Sigmoid colon (tissue), 7 donors: ENCODE measurements around the gene AVPR2. TPM values are rescaled to one million over a fixed set of nuclear protein-coding genes. Genes with fewer than 3 reads are reported as not detected.

Experiments used
- DNase-seq: peaks from one replicate; pipeline ENCODE4 v3.0.0-alpha.2; 2019
- H3K27ac ChIP-seq, 4 donors: fragments of 200-600 bp; sonication (generic); one replicate each; pipeline ENCODE4 v1.5.1; 2016 to 2019; ENCODE audit warnings: mild to moderate bottlenecking in 1 of 4
- H3K27me3 ChIP-seq, 3 donors: fragments of 200-600 bp; sonication (generic); one replicate each; pipeline ENCODE4 v1.5.1; 2019; ENCODE audit warnings: mild to moderate bottlenecking in 1 of 3
- H3K36me3 ChIP-seq, 4 donors: fragments of 200-600 bp; sonication (generic); one replicate each; pipeline ENCODE4 v1.5.1; 2016 to 2019
- H3K4me1 ChIP-seq, 4 donors: fragments of 200-600 bp; sonication (generic); one replicate each; pipeline ENCODE4 v1.5.1; 2017 to 2019
- H3K4me3 ChIP-seq, 4 donors: fragments of 200-600 bp; sonication (generic); one replicate each; pipeline ENCODE4 v1.5.1; 2017 to 2019; ENCODE audit warnings: mild to moderate bottlenecking in 2 of 4, moderate library complexity in 1 of 4
- H3K9me3 ChIP-seq, 4 donors: fragments of 200-600 bp in 3 of 4; sonication (generic) in 3 of 4; one replicate each; pipeline versions ENCODE4 v1.5.1 to v1.6.1; 2013 to 2019
- CTCF ChIP-seq, 4 experiments: fragments of 450-650 bp in 3 of 4; fragments of 200-600 bp in 1 of 4; IDR thresholded peaks; one replicate each; pipeline ENCODE4 v1.5.1; 2016 to 2019; ENCODE audit warnings: antibody characterized with exemption in 4 of 4, mild to moderate bottlenecking in 3 of 4, moderate library complexity in 2 of 4
- EP300 ChIP-seq, 4 donors: sonication (generic); formaldehyde crosslinking; IDR thresholded peaks; one replicate each; pipeline ENCODE4 v1.6.1; 2017; ENCODE audit warnings: antibody characterized with exemption in 4 of 4
- POLR2A ChIP-seq, 2 donors: fragments of 450-650 bp; IDR thresholded peaks; one replicate each; pipeline ENCODE4 v1.6.1; 2016; ENCODE audit warnings: antibody characterized with exemption in 2 of 2, mild to moderate bottlenecking in 2 of 2, moderate library complexity in 2 of 2
- POLR2AphosphoS5 ChIP-seq, 4 donors: sonication (generic); formaldehyde crosslinking; IDR thresholded peaks; one replicate each; pipeline ENCODE4 v1.6.1; 2017; ENCODE audit warnings: antibody characterized with exemption in 4 of 4
- WGBS, 2 donors: extraction: QIAGEN DNeasy Blood & Tissue Kit; methylation state at CpG; one replicate each; pipeline ENCODE4 v1.1.7; 2013; 5-methylcytosine and 5-hydroxymethylcytosine counted together
- intact Hi-C: fragments of 100-400 bp; cut with DNase I; formaldehyde crosslinking; loops from one replicate; pipeline ENCODE4 v1.15.1; 2023
- polyA plus RNA-seq, 3 donors: library from polyadenylated mRNA; stranded (reverse); fragments of 200-250 nt; gene quantifications; one replicate each; pipeline ENCODE4 v1.2.3, GENCODE V29; 2013
- total RNA-seq, 4 donors: library from RNA; depleted of rRNA; stranded (reverse); fragments of >200 nt; gene quantifications; one replicate each; pipeline ENCODE4 v1.1.0, GENCODE V29; 2016
- donor health status: healthy with polysubstance abuse.
- donor health status: Bipolar disorder and iron deficiency.
- donor health status: healthy.

AVPR2 gene
- total and polyA plus RNA-seq, 7 donors: 1.1 to 2.2 (median 1.1) TPM; not detected in 2

GRCh38 chrX:153913211-153913610, 8.7 kb downstream of the AVPR2 start:
- H3K27ac ChIP-seq: no peak overlapping the region
- no peaks in the 10 kb centered on the region for H3K4me1 ChIP-seq
- 78 to 86% methylated on average over 17 of the region's 17 CpGs for WGBS, 2 donors
- no peak for TF ChIP-seq POLR2A (IDR thresholded peaks at IDR 0.05)
- TF ChIP-seq CTCF (IDR thresholded peaks at IDR 0.05): no peak
- no peak for DNase-seq
- H3K27me3 ChIP-seq: peaks cover 0 to 2% (median 0%) of the 10 kb centered on the region in 3 donors
- no peak overlapping the region for H3K4me3 ChIP-seq
- no peaks in the 10 kb centered on the region for H3K9me3 ChIP-seq
- intact Hi-C loops: no loop called here
- H3K36me3 ChIP-seq: no peaks in the 10 kb centered on the region

GRCh38 chrX:153913701-153914100, 9.2 kb downstream of the AVPR2 start:
- TF ChIP-seq CTCF (IDR thresholded peaks at IDR 0.05) (no peak), POLR2A (IDR thresholded peaks at IDR 0.05) (no peak), POLR2AphosphoS5 (IDR thresholded peaks at IDR 0.05) (no peak), EP300 (IDR thresholded peaks at IDR 0.05) (no peak)
- WGBS, 2 donors: 94% methylated on average over 17 of the region's 17 CpGs
- intact Hi-C loops: no loop called here
- H3K4me1 ChIP-seq: no peaks in the 10 kb centered on the region
- H3K9me3 ChIP-seq: no peaks in the 10 kb centered on the region
- no peak overlapping the region for H3K27ac ChIP-seq
- no peaks in the 10 kb centered on the region for H3K36me3 ChIP-seq
- DNase-seq: no peak
- H3K27me3 ChIP-seq: peaks cover 0 to 2% (median 0%) of the 10 kb centered on the region in 3 donors
- H3K4me3 ChIP-seq: no peak overlapping the region

- 92 to 94% methylated on average over 6 of the region's 6 CpGs for WGBS, 2 donors
- Histone ChIP-seq H3K9me3 (no peaks in the 10 kb centered on the region), H3K27me3 (peaks cover 0 to 2% (median 0%) of the 10 kb centered on the region in 3 donors), H3K27ac (no peak overlapping the region), H3K4me3 (no peak overlapping the region), H3K36me3 (no peaks in the 10 kb centered on the region), H3K4me1 (peaks cover 0 to 19% (median 15%) of the 10 kb centered on the region in 4 donors)
- no peak for TF ChIP-seq POLR2A (IDR thresholded peaks at IDR 0.05)
- TF ChIP-seq POLR2AphosphoS5 (IDR thresholded peaks at IDR 0.05): no peak
- no peak for TF ChIP-seq CTCF (IDR thresholded peaks at IDR 0.05)
- no peak for TF ChIP-seq EP300 (IDR thresholded peaks at IDR 0.05)
- DNase-seq: no peak
- intact Hi-C loops: no loop called here
These were observed 13.4 kb downstream of the AVPR2 start for GRCh38 chrX:153917869-153918268.

GRCh38 chrX:153919281-153919680, 14.8 kb downstream of the AVPR2 start:
- DNase-seq: no peak

More at GRCh38 chrX:153919281-153919680, 14.8 kb downstream of the AVPR2 start:
- H3K9me3 ChIP-seq: no peaks in the 10 kb centered on the region
- intact Hi-C loops: no loop called here
- no peak overlapping the region for H3K4me3 ChIP-seq
- no peaks in the 10 kb centered on the region for H3K27me3 ChIP-seq
- WGBS, 2 donors: 95% methylated on average over 13 of the region's 13 CpGs
- no peaks in the 10 kb centered on the region for H3K36me3 ChIP-seq
- no peak for TF ChIP-seq POLR2A (IDR thresholded peaks at IDR 0.05)
- TF ChIP-seq EP300 (IDR thresholded peaks at IDR 0.05): no peak
- no peak for TF ChIP-seq POLR2AphosphoS5 (IDR thresholded peaks at IDR 0.05)
- TF ChIP-seq CTCF (IDR thresholded peaks at IDR 0.05): no peak
- H3K4me1 ChIP-seq: peaks cover 0 to 26% (median 17%) of the 10 kb centered on the region in 4 donors
- H3K27ac ChIP-seq: no peak overlapping the region
